GM19438 (cell line): ENCODE data around the gene UNC79.

ENCODE experiments used
- ATAC-seq: cut with Tn5 transposase; IDR thresholded peaks from one replicate; pipeline ENCODE4 v1.9.1; 2021; ENCODE audit warnings: low read depth; ENCODE audit not compliant: unreplicated experiment

UNC79 gene

DNA sequence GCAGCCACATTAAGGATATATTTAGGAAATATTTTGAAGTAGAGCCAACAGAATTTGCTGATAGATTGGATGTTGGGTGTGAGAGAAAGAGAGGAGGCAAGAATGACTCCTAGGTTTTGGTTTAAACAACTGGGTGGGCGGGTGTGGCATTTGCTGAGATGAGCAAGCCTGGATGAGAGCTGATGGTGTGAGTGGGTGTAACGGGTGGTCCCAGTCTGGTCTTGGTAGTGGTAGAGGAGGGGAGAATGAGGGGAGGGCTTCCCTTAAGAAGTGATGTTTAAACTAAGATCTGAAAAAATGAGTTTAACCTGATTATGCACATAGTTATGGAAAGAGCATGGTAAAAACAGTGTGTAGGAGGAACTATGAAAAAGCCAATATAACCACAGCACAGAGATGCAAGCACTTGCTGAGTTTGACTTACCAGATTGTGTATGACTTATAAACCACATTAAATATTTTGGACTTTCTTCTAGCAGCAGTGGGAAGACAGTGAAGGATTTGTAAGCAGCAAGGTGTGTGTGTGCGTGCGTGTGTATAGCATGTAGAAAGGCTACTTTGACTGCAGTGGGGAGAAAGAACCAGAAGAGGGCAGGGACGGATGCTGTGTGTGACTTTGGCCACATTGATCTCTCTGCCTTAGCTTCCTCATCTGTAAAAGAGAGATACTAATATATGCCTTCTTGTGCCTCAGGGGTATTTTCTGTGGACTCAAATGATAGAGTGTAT lies 217.9 kb downstream of the UNC79 start:
- ATAC-seq: no peak

DNA sequence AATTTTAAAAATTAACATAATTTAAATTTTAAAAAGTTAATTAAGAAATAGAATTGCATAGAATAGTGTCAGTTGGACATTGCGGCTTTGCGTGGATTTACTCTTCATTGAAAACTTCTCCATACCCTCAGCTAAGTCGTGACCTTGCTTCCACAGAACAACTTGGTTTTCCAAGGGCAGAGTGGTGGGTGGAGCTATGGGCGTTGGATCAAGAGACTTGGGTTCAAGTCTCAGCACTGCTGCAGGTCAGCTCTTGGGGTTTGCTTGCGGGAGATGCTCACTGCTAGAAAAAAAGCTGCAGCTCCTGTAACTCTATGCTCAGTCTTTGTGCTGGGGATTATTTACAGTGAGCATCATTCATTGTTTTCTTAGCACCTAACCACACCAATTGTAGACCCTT lies 223.9 kb downstream of the UNC79 start:
- no peak for ATAC-seq

DNA sequence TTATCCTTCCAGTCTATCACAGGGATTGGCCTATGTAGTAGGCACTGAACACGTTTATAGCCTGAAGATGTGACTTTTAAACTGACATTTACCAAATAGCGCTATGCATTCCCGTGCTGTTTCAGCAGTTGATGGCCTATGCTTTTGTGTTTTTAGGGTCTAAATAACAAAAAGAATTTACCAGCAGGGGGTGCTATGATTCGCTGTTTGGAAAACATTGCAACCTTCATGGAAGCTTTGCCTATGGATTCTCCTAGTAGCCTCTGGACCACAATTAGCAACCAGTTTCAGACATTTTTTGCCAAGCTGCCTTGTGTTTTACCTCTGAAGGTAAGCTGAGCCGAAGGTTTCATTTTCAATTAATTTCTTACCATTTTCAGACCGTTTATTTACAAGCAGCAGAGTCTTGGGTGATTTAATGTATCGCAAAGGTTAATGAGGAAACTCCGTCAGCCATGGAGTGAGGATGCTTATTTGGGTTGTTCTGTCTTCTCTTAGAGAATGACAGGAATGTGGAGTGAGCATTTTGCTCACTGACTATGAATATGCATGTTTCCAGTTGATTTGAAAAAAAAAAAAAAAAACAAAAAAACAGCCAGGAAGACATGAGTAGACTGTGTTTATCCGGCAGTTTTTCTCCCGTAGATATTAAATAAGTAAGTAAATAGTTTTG lies 224.5 kb downstream of the UNC79 start:
- ATAC-seq: no peak

DNA sequence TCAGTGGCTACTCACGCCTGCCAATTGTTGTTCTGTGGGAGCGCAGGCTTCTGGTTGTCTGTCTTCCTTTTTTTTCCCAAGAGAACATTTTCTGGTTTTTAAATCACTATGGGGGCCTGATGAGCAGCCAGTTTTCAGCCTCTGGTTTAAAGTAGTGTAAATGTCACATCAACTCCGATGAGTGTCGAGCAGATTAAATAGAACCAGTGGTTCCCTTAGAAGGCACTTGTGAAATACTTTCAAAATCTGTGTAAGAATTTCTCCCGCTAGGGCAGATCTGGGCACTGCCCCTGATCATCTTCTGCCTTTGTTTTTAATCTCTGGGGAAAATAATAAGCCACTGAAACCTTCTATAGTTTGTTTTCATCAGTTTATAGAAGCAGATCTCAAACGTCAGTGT lies 227.1 kb downstream of the UNC79 start:
- ATAC-seq: no peak

DNA sequence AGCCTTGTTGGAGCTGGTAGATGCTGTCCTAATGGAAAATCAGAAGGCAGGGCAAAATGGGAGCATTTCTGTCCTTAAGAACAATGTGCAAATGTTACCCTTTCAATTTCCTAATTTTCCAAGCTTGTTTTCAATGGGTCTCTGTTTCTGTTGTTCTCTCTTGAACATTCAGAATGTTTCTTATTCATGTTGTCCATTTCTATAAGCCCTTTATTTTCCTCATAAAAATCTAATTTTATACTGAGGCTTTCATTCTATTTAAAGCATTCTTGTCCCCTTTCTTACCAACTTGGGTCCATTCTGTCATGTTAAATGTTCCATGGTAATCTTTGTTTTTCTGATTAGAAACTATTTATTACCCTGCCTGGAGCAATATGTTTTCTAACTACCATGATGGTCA lies 232.6 kb downstream of the UNC79 start:
- no peak for ATAC-seq

DNA sequence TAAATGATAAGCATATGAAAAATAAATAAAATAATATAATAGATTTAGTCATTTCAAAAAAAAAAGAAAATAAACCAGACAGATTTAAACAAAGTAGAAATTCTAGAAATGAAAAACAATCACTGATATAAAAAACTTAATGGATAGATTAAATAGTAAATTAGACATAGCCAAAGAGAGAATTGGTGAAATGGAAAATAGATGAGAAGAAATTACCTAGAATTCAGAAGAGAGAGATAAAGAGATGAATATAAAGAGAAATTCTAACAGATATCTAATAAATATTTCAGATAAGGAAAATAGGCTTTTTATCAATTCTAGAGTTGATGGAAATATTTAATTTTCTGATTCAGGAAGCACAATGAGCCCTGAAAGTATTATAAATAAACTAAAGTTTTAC lies 234.4 kb downstream of the UNC79 start:
- ATAC-seq: no peak

DNA sequence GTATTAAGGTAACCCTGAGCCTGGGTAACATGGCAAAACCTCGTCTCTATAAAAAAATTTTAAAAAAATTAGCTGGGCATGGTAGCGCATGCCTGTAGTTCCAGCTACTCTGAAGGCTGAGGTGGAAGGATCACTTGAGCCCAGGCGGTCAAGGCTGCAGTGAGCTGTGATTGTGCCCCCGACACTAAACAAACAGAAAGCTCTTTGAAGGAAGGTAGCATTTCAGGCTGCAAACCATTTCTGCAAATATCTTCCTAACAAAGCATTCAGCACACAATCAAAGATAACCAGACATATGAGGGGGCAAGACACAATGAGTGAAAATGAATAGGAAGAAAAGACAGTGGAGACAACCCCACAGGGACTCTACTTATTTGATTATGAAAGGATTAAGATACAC lies 238.9 kb downstream of the UNC79 start:
- no peak for ATAC-seq

DNA sequence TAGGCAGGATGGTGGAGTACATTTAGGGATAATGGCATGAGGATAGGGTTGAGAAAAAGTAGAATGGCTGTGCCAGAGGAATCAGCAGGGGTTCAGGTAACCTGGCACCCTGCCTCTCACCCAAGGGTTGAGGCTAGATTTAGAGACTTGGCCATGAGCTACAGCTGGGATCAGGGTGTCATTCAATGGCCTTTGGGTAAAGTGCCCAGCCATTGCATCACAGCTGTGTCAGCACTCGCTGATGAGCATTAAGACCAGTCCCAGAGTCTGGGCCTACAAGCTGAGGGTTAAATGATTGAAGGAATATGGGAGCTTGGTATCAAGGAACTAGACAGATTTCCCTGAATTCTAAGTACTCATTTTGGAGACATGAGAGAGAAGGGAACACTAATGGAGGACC lies 243.6 kb downstream of the UNC79 start:
- ATAC-seq: no peak

DNA sequence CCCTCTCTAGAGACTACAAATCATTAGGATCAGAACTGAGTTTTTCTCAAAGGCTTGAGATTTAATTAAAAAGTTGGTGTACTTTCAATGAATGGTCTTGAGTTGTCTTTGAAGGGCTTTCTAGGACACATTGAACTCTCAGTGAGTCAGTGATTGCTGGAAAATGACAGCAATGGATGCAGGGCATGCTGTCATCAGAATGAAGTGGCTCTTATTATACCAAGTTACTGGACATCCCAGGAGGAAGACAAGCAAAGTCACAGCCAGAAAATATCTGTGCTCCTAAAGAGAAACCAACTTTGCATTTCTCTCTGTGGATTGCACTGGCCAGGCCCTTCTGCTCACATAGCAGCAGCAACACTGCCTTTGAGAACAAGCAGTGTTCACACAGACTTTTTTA lies 244.9 kb downstream of the UNC79 start:
- ATAC-seq: no peak

DNA sequence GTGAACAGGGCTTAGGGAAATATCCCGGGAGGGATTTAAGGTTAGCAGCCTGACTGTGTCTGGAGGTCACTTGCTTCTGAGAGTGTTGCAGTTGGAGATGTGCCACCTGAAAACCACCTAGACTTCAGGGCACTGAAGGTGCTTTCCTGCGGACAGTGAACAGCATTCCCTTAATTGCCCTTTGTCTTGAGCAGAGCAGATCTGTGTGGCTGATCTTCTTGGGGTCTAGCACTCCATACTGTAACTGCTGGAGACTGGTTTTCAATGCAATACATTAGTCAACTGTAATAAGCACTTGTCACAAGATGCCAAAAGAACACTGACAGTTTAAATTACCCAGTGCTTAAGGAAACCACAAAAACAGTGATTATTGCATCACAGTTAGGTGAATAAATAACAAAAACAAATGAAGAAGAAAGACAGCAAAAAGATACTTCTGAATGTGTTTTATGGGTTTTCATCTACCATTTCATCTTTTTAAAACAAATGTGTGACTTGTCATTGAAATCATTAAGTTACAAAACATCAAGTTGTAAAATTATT lies 245.7 kb downstream of the UNC79 start:
- no peak for ATAC-seq

DNA sequence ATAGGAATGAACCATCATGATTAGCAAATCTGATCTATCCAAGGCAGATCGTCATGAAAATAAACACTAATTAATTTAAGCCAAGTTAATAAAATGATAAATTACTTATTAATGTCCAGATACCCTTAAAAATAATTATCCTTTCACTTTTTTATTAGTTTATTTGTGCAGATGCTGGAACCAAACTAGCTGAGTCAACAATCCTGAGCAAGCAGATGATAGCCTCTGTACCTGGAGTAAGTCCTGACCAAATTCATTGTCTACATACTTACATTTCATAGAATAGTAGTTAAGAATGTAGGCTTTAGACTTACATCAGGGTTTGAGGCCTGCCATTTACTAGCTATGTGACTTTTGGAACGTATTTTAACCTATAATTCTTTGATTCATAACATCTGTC lies 251.7 kb downstream of the UNC79 start:
- ATAC-seq: no peak

DNA sequence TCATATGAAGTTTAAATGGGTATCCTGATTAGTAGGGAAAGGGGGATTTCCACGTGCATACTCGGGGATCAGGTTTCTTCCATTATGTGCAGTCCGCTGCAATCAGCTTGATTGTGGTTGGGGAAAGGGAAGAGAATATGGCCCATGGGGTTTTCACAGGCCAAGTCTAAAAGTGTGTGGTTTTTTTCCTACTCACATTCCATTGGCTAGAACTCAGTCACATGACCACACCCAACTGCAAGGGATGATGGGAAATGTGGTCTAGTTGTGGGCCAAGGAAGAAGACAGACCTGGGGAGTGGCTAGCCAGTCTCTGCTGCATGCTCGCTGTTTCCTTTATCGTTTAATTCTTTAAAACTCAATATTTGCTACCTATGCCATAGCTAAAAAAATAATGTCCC lies 252.5 kb downstream of the UNC79 start:
- ATAC-seq: no peak

DNA sequence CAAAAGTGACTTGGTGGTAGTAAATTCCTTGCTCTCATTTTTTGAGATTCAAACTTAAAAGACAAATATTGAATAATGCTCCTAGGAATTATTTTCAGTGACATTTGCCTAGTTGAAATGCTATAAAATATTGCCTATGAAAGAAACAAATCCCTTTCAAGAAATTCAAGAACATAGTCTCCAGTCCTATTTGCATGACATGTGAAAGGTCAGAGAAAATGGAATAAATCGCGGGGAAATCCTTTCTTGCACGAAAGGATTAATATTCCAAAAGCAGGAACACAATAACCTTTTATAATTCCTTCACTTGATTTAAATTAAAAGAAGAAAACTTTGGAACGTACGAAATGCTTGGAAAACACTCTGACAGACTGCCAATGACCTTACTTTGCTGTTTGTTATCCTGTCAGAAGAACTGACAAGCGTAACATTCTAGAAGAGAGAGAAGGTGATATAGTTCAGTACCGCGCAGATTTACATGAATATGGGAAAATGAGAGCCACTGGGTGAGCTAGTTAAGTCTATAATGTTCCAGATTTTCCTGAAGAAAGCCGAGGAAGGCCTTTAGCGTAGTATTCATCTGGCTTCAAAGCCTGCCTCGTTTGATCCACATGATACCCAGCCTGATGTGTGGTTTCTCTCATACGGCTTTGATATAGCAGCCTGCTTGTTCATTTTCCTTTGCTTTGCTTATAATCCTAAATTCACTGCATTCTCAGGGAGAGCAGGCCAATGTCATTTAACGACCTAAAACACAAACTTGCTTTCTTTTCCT lies 254.6 kb downstream of the UNC79 start:
- no peak for ATAC-seq

DNA sequence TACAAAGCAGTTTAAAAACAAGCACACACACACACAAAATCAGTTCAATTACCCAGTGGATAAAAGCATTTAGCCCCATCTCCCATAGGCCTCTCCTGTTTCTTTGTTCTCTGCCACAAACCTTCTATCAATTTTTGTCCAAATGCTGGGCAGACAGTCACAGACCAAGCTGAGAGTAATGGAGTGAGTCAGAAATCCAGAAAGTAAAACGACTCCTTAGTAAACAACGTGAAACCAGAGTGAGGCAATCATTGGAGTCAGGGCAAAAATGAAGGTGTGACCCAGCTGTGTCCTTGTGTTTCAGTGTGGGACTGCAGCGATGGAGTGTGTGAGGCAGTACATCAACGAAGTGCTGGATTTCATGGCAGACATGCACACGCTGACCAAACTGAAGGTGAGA lies 255.5 kb downstream of the UNC79 start:
- ATAC-seq: no peak

DNA sequence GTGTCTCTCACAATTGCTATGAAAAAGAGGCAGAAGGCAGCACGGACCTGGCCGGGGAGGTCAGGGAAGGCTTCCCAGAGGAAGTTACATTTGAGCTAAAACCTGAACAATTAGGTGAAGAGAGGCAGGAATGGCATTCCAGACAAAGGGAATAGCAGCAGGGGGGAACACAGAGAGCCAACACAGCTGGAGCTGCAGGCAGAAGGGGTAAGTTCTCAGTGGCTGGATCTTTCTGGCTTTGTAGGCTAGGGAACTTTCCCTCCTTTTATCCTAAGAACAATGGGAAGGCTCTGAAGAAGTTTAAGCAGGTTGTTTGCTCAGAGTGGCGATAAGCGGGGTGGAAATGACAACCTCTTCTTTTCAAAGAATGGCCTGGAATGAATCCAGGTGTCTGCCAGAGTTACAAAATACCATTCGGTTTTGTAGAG lies 257.5 kb downstream of the UNC79 start:
- no peak for ATAC-seq

DNA sequence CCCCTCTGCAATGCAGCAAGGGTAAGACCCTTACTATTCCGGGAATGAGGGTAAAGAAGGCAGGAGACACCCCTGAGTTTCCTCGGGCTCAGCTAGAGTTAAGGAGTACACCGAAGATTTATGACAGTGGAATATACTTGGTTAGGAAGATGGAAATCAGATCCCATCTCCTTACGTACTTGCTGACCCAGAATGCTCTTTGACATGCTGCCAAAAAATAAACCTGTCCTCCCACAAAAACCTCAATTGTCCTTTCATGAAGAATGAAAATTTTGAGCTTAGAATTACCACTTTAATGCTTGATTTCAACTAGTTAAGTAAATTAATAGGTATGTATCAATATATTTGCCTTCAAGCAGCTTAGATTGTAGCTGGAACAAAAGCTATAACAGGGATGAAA lies 258.1 kb downstream of the UNC79 start:
- ATAC-seq: no peak

DNA sequence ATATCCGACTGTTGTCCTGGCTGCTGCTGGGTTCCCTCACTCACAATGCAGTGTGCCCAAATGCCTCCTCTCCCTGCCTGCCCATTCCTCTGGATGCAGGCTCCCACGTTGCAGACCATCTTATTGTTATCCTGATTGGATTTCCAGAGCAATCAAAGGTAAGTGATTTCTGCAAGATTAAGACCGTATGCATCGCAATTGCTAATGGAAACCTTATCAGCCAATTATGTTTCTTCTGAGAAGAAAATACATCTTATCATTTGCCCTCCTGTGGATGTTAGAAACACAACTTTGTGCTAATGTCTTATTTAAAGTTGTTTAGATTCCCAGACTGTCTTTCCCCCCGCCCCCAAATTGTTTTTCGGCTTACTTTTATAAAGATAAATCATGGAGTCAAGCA lies 259.4 kb downstream of the UNC79 start:
- no peak for ATAC-seq

DNA sequence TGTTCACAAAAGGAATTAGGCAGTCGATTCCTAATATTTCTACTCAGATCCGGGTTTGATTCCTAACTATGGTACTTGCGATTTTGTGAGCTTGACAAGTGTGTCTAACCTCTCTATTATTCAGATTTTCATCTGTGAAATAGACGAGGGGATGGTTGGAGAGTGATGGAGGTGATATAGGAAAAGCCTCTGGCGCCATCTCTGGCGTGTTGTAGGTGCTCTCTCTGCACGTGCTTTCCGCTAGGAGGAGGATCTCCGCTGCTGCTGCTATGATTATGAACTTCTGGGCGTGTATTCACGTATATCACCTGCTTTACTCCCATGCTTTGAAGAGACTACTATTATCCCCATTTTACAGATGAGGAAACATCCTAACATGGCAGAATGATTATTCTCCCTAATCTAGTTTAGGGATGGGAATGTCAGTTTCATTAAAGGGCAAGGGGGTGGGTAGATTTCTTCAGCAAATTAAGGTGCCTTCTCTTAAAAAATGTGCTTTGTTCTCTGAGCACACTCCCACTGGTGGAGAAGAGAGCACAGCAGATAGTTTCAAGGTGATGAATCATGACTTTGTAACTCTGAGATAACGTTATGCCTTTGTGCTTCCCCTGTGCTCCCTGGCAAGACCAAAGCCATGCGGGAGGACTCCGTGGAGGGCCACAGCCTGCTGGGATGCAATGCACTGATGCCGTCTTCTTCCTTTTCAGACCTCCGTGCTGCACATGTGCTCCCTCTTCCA lies 260.5 kb downstream of the UNC79 start:
- no peak for ATAC-seq

DNA sequence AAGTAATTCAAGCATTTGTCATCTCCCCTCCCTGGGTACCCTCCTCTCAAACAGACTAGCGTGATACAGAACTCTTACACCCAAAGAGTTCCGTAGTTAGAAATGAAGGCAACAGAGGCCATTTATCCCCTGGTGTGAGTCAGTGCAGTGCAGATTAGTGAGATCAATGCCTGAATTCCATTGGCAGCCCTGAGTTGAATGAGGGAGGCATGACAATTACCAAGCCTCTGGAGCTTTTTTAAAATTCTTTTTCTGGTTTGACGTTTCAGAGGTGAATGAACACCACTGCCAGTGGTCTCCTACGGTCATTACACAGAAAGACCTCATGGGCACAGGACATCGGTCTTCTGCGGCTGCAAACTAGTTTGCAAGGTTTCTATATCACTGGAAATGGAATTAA lies 263.2 kb downstream of the UNC79 start:
- ATAC-seq: no peak

DNA sequence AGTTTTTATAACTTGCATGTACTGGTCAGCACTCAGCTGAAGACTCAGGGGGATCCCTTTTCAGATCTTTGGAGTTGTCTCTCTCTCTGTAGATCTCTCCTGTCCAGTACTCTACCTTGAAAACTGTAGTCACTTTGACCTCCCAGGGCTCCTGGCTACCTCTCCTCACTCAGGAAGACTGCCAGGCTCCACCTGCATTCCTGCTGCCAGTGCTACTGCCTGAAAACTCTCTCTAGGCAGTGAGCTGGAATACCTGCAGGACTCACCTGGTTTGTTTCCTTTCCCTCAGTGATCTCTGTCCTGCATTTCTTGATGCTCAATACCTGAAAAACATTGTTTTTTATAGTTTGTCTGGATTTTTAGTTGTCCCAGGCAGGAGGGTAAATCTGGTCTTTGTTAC lies 270.2 kb downstream of the UNC79 start:
- no peak for ATAC-seq

DNA sequence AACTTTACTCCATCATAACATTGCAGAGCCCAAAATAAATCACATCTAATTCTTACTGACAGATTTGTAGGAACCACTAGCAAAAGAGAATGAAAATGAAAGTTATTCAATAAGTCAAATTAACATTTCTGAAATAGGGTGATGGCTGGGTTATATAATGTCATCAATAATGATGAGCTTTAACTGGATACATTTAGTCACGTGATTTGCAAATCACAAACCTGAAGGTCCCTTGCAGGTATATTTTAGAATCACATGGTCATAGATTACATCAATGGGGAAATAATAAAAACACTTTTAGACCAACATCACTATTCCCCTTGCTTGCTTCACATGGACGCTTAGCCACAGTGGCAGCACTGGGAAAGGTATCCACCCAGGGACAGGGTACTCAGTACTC lies 270.8 kb downstream of the UNC79 start:
- no peak for ATAC-seq
